HG02642 (cell line): Measurements from ENCODE around the gene FGD6.
"Not testable (repeated sequence)": the region's sequence is repeated elsewhere in the genome, so short reads cannot be mapped to it uniquely, and the experiment has no call there.

Experiments used
- ATAC-seq: cut with Tn5 transposase; IDR thresholded peaks from one replicate; pipeline ENCODE4 v1.9.1; 2021; ENCODE audit warnings: mild to moderate bottlenecking; ENCODE audit not compliant: unreplicated experiment, poor library complexity

Gene FGD6

DNA sequence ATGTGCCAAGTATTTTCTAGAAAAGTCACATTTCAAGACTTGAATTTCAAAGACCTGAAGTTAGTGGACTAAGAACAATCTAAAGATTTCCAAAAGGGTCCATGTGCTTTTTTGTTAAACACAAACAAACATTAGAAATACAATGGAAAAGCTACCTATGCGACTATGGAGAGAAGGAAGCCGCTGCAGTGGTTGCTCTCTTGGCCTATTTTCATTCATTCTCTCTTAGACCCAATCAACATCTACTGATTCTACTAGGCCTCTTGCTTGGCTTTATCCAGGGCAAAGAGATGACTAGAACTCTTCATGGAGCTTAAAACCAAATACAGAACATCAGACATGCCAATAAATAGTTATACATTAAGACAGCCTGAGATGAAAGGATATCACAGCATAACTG, 9.9 kb downstream of the FGD6 start:
- ATAC-seq: no peak

DNA sequence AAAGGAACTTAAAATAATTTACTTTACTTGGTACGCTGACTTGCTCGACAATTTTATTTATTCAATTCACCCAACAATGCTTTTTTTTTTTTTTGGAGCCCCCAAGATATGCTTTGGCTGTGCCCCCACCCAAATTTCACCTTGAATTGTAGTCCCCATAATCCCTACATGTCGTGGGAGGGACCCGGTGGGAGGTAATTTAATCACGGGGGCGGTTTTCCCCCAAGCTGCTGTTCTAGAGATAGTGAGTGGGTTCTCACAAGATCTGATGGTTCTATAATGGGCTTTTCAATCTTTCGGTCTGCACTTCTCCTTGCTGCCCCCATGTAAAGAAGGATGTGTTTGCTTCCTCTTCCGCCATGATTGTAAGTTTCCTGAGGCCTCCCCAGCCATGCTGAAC, 10.4 kb downstream of the FGD6 start:
- no peak for ATAC-seq

DNA sequence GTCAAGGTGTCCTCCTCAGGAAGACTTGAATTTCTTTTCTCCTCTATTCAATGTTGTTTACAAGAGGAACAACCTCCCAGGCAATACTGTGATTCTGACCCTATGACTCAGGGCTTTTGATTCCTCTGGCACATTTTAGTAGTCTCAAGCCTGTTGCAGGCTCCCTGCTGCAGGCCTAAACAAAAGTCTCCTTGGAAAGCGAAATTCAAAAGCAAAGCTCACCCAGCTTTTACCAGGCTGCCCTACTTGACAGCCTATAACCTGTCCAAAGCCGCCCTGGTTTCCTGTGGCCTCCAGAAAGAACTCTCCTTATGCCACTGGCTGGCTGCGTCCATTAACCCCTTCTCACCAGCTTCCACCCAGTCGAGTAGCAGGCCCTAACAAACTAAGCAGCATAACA, 11.6 kb downstream of the FGD6 start:
- no peak for ATAC-seq

DNA sequence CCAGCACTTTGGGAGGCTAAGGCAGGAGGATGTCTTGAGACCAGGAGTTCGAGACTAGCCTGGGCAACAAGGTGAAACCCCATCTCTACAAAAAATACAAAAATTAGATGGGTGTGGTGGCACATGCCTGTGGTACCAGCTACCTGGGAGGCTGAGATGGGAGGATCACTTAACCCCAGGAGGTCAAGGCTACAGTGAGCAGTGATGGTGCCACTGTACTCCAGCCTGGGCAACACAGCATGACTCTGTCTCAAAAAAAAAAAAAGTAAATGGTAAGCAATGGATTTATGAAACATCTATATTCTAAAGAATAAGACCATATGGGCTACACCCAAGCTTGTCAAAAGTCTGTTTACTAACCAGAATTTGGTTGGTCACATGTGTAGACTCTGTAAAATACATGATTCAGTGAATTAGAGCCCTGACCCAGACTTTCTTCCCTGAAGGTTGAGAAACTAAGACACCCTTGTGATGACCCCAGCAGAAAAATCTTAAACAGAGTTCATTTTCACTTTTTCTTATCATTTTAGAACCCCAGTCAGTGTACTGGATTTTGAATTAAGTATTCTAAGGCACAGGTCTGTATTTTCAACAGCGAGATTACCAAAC, 12.1 kb downstream of the FGD6 start:
- ATAC-seq: no peak

DNA sequence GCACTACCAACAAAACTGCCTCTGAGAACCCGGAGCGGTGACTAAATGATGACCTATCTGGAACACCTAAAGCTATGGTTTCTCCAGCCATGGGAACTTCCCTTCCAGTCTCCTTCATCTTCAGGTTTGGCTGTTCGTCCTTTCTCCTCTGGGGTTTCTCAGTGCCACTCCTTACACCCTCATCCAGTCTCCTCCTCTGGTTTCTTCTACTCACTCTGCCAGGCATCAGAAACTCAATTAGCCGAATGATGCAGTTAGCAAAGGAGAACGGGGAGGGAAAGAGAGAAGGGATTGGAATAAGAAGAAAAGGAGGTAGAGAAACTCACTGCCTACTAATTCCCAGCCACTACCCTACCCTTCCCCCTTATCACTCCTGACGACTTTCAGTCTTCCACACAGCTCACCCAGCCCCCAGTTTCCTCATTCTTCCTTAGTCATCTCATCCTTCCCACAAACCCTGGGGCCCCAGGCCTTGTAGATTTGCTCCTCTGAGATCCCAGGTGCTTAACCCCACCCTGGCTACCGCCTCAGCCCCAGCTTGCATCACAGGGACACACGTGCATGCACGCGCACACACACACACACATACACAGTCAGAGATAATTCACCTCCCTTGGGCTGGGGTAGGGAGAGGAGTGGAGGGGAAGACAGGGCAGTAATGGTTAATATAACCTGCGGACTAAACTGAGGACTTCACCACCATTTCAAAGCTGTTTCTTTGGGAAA, 13.0 kb downstream of the FGD6 start:
- no peak for ATAC-seq

DNA sequence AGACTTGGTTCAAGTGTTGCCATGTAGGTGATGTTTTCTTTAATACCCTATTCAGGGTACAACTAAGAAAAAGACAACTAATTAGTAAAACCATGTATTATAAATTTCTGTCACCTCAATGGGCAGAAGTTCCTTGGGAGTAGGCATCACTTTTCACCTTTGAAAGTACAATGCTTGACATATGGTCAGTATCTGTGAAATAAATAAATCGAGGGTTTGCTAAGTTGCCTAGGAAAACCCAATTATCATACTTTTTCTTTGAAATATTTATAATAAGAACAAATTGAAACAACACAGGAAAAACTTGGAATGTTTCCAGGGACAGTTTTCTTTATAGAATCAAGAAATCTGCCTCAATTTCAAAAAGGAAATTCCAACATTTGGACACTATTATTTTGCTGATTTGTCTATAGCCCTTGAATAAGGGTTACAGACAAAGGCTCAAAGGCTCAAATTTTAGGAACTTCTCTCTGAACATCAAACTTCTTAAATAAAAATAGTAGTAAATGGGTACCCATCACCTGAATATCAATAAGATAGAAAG, 13.7 kb downstream of the FGD6 start:
- ATAC-seq: no peak

DNA sequence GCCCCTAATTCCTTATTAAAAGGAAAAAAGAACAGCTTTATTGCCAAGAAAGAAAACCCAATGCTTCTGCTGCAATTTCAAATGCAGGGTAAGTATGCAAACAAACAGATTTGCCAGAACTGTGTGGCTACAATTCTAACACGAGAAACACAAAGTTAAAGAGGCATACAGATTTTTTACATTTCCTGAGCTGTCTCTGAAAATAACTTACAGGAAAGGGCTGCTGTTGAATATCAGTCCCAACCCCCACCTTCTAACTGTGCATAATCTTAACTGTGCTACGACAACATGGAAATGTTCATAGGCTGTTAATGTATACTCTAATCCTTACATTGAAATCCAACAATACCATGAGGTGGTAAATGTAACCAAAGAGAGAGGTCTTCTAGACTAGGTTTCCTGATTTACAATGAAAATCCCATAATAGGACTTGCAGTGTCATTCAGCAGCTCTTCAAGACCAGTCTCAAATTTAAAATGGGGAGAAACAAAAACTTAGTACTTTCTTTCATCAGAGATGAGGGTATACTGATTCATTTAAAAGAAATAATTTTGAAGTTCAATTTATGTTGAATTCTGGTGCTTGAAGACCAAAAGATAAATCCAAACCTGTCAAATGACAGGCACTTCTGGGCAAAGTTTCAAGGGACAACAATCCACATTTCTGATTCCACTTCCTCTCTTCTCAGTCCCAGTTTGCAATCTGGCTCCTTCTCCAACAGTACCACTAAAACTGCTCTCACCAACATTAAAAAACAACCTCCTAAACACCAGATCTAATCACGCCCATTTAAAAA, 14.4 kb downstream of the FGD6 start:
- no peak for ATAC-seq

DNA sequence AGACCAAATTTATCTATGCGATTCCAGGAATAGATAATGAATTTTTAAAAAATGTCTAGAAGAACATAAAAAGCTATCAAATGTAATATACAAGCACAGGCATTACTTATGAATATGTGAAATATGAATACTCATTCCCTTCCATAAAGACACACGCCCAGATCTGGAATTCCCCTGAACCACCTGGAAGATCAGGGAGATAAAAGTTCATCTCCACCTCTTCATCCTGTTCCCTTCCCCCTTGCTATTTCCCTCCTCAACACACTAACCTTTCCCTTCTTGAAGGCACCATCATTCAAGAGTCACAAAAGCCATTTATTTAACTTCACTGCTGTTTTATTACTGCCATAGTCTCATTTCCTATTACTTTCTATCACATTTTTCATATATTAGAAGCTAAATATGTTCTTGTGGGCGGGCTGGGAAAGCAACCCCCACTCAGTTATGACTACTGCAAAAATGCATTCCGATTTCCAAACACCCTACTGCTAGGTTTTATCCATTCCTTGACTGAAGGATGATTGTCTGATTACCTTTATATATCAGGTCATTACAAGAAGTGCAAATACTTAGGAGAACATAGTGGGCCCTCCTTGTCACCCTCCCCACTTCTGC, 16.1 kb downstream of the FGD6 start:
- no peak for ATAC-seq

DNA sequence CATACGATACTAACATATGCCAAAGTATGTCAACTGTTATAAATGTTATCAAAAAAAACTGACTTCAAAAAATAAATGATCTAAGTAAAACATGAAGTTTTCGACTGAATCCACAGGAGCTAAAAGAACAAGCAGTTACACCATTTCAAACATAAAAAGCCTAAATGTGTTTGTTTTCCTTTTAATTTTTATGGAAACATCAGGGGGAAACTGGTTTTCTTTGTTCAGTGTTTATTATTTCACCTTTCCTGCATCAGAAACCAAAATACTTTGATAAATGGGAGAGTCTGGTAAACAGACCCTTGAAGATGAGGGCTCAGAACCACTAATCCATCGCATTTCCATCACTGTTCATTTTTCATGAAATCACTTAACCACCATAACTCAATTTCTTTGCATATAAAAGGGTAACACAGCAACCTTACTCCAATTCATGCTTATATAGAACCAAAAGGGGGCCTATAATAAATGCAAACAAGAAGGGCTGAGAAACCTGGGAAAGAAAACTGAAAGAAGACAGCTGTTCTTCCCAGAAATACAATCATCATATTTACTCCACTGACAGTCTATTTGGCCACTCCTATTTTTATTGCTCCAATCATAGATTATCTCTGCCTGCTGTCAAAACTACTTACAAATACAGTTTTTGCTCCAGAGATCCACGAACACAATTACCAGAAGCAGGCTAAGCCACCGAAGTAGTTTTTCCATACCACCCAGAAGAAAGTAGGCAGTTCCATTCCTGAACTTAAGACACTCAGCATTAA, 17.0 kb downstream of the FGD6 start:
- ATAC-seq: no peak

DNA sequence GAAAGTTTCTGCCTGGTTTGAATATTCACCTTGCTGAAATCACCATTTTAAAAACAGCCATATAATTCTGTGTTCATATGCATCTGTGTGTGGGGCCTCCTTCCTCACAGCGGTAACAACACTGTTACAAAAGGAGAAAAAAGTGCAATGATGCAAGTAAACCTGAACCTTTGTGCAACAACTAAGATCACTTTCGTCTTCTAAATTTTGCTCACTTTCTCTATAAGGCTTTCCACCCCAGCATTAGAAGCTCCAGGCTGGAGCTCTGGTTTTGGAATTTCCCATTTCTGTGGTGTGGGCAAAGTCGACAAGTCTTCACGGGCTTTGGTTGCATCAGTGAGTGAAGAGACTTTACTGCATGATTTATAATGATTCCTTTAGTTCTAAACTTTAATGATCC, 18.4 kb downstream of the FGD6 start:
- ATAC-seq: peak; percentile 64

DNA sequence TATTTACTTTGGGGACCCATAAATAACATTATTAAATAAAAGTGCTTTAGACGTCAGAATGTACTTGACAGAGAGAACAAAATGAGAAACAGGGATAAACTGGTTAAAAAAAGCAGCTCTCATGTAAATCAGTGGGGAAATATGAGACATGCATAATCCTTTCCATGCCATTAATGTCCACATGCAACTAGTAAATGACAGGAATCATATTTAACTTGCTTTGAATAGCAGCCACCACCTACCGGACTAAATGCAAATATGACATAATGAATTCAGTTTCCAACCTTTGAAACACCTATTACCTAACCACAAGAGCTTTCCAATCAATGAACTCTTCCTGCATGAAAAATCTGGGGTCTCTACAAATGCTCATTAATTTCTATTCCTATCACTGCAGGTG, 19.6 kb downstream of the FGD6 start:
- no peak for ATAC-seq

DNA sequence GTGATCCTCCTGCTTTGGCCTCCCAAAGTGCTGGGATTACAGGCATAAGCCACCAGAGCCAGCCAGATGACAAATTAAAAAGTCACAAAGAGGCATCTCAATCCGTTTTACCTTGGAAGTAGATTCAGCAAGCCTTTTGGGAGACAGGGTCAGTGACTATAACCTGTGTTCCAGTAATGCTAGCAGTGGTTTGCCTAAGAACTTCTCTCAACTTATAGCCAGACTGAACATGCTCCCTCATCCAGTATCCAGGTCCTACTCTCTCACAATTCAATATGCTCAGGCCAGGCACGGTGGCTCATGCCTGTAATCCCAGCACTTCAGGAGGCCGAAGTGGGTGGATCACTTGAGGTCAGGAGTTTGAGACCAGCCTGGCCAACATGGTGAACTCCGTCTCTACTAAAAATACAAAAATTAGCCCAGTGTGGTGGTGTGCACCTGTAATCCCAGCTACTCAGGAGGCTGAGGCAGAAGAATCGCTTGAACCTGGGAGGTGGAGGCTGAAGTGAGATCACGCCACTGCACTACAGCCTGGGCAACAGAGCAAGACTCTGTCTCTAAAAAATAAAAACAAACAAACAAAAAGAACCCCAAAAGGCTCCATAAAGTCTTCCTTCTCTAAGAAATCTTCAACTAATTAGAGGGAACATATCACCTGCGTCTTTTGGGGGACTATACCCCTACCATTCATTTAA, 20.2 kb downstream of the FGD6 start:
- ATAC-seq: not testable (repeated sequence)

DNA sequence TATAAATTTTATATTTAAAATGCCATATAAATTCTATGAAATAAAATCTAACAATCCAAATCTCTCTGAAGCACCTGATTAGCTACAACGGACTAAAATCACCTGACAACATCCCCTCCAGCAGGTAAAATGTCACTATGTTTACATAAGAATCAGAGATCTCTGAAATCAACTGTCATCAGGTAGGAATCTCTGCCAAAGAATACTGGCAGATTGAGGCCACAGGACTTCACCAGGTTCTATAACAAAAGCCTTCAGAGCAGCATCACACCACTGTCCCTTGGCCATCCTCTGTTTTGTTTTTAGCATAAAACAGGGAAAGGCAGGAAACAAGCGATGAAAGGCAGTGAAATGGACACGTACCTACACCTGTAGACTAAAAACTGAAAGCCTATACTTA, 22.1 kb downstream of the FGD6 start:
- ATAC-seq: no peak

DNA sequence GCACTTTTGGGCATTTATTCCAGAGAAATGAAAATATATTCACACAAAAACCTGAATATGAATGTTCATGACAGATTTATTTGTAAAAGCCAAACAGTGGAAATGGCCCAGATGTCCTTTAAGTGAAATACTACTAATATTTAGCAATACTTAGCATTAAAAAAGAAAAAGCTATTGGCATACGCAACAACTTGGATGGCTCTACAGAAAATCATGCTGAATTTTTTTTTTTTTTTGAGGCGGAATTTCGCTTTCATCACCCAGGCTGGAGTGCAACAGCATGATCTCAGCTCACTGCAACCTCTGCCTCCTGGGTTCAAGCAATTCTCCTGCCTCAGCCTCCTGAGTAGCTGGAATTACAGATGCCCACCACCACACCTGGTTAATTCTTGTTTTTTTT, 24.1 kb downstream of the FGD6 start:
- ATAC-seq: no peak

DNA sequence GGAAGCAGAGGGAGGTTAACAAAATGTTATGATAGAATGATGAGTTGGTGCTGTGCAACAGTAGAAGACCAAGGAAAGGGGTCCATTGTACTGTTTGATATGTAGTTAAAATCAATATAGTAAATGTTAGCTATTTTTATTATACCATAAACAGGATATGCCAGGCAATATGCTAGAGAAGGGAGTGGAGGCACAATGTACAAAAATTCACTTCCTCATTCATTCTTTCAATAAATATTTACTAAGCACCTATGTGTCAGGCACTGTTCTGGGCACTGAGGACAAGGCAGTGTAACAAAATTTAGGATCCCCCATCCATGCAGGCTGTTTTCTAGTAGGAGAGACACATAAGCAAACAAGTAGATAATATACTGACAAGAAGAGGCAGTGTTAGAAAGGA, 25.0 kb downstream of the FGD6 start:
- no peak for ATAC-seq

DNA sequence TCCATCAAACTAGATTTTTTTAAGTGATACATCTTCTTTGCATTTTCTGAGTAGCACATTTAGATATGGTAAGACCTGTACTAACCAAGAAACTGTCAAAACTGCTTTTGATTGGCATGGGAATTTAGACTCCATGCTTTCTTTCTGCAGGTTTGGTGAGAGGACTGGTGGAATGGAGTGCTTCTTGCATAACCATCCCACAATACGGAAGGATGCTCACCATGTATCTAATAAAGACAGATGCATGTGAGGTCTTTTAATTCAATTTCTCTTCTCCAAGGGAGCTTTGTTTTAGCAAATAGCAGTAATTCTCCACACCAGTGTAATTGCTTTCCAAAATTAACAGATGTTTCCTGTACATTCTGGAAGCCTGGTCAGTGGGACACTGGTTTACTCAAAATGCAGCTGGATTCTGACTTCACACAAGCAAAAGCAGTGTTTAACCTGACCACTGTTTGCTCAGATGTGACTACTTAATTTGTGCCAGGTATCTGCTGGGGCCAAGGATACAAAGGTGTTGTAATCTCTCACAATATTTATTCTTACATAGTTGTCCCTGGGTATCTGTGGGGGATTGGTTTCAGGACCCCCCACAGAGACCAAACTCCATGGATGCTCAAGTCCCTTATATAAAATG, 26.1 kb downstream of the FGD6 start:
- no peak for ATAC-seq

DNA sequence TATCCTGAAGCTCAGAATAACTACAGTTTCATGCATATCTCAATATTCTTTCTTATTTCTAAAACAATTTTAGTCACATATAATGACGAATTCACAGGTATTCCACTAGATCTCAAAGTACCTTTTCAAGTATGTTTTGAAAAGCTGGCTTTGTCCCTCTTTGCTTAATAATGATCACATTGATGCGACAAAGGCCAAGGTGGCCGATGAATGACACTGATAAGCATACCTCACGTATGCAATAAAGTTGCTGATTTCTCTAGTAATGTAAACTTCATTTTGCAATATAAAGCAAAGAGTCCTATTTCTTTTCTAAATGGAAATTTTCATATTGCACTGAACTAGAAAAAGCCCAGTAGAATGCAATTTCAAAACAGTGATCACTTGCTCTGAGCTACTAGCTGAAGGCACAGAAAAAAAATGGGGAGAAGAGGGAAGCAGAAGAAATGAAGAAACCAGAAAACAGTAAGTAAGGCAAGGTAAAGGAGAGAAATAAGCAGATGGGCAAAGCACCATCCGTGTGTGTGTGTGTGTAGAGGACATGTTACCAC, 29.3 kb downstream of the FGD6 start:
- no peak for ATAC-seq

DNA sequence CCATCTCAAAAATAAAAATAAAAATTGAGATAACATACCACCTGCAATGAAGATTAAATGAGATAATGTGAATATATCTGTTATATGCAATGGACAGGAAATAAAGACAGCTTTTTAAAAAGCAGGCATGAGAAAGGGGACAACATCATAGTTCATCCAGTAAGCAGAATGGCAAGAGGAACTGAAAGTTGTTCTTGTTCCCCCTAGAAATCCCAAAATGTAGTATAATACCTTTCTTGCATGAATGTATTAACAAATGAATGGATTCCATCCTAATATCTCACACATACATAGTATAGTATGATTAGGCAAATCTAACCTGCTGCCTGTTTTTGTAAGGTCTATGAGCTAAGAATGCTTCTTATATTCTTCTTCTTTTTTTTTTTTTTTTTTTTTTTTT, 31.4 kb downstream of the FGD6 start:
- no peak for ATAC-seq

DNA sequence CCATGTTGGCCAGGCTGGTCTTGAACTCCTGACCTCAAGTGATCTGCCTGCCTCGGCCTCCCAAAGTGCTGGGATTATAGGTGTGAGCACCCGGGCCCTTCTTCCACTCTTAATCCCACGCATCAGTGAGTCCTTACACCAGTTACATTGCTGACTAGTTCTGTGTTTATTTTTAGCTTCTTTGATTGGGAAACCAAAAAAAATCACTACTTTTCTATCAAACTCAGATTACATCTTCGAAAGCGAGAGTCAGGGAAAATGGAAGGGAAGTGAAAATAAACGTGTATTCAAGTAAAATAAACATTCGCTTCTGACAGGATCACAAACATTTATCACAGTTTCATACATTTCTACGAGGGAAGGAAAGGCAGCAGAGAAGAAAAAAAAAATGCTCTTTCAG, 32.2 kb downstream of the FGD6 start:
- no peak for ATAC-seq
